KBM-7 (cell line): ENCODE data around the gene CUL7.
"Not testable (repeated sequence)": the region's sequence is repeated elsewhere in the genome, so short reads cannot be mapped to it uniquely, and the experiment has no call there.

ENCODE experiments used
- DNase-seq: peaks from one replicate; pipeline ENCODE4 v3.0.0-alpha.2; 2015
- in situ Hi-C: fragments of 300-500 bp; cut with MboI; formaldehyde crosslinking; loops from 2 replicates; pipeline ENCODE4 v1.14.3; 2020; ENCODE audit warnings: low sequenced_read_pairs, low pct_unique_long_range_greater_than_20kb, mixed read lengths

CUL7 gene

GRCh38 chr6:43052842-43053544 is 658 bp downstream of the CUL7 start:
- in situ Hi-C loops = no loop called here
- DNase-seq = no peak

GRCh38 chr6:43052225-43052841 is 1.3 kb downstream of the CUL7 start:
- in situ Hi-C loops = no loop called here
- DNase-seq = no peak

GRCh38 chr6:43050981-43051380 is 2.7 kb downstream of the CUL7 start:
- in situ Hi-C loops = no loop called here
- DNase-seq = no peak

DNA sequence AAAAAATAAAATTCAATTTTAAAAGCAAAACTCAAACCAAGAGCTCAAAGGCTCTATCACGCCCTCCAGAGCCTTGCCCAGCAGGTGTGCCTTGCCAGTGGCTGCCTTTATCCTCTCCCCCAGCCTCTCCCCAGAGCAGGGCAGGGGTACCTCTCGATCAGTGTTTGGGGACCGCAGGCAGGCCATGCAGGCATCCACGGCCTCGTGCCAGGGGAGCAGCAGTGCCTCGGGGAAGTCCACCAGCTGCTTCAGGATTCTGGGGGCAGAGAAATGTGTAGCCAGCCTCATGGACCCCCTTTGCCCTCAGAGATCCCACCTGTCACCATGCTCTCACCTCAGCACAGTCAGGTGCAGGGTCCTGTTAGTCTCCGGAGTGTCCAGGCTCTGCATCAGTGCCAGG is 5.7 kb downstream of the CUL7 start:
- in situ Hi-C loops = no loop called here
- no peak for DNase-seq

DNA sequence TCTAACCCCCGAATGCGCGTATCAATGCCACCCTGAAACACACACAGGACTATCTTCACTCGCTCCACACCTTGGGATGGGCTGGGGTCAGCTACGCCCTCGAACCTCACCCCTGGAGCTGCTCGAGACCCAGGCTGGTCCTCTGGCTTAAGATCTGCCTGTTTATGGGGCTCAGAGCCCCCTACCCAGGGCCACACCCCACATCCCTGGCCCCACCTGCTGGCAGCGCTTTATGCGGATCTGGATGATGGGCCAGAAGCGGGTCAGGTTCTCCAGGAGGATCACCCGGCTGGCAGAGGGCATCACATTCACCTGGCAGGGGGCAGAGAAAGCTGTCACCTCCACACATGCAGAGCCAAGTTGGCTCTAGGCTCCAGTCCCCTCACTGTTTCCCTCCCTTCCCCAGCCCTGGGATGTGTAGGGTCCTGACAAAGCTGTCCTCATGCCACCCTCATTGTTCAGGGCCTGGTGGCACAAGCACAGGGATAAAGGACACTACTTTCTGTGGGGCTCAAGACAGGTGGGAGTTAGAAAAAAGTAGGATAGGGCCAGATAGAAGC is 8.2 kb downstream of the CUL7 start:
- in situ Hi-C loops = no loop called here
- DNase-seq = no peak

DNA sequence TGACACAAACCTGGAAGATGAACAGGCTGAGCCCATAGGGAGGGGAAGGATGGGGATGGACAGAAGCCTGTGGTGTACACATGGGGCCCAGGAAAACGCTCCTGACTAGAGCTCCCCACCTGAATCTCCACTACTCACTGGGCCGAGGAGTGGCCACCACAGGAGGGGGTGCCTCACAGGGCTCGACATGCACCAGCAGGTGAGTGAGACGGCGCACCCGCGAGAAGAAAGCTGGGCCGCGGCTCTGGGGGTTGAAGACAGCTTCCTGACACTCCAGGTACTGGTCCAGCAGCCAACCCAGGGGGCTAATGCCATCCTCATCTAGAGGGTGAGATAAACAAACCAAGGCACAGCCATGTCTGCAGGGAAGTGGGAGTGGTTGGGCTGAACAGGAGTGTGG is 10.3 kb downstream of the CUL7 start:
- in situ Hi-C loops = no loop called here

DNA sequence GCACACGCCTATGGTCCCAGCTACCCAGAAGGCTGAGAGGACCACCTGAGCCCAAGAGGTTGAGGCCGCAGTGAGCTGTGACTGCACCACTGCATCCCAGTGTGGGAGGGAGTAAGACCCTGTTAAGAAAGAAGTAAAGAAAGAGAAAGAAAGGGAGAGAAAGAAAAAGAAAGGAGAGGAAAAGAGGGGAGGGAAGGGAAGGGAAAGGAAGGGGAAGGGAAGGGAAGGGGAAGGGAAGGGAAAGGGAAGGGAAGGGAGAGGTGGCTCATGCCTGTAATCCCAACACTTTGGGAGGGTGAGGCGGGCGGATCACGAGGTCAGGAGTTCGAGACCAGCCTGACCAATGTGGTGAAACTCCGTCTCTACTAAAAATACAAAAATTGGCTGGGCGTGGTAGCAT is 12.2 kb downstream of the CUL7 start:
- DNase-seq, in situ Hi-C loops: not testable (repeated sequence)

More for the DNA sequence above, 10.3 kb downstream of the CUL7 start:
- no peak for DNase-seq

- DNase-seq = no peak
- in situ Hi-C loops = no loop called here
These were observed 13.0 kb downstream of the CUL7 start for GRCh38 chr6:43040542-43041257.

DNA sequence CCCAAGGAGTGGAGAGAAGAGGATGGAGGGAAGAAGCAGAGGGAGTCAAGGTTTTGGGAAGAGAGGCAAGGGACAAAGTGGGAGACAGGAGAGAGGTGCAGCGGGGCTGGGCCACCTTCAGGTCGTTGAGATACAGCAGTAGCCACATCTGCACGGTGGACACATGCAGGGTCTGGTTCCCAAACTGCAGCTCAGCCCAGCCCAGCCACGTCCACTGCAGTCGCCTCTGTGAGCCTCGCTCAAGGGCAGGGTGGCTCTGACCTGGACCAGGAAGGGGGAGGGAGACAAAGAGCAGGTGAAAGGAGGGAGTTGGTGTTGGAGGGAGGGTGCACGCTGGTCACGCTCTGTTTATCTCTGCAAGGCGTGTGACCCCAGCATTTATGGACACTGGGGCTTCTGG is 14.9 kb downstream of the CUL7 start:
- in situ Hi-C loops = no loop called here
- DNase-seq = no peak

DNA sequence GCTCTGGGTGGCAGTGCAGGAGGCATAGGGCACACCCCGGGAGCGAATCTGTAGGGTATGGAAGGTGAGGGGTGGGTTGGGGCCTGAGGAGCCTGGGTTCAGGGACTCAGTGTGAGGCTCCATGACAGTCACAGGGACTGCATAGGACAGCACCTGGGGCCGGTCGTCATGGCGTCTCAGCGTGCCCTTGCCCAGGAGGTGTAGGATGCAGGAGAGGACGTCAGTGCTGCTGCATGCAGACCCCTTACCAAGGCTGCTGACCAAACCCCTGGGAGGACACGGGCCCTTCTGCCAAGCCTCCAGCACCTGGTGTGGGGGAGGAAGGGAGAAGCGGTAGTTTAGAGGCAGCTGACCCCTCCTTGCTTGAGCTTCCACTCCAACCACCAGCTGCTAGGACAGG is 15.9 kb downstream of the CUL7 start:
- in situ Hi-C loops = no loop called here
- no peak for DNase-seq

GRCh38 chr6:43037197-43037596 is 16.5 kb downstream of the CUL7 start:
- no peak for DNase-seq
- in situ Hi-C loops = no loop called here

- no peak for DNase-seq
- in situ Hi-C loops = no loop called here
These were observed 16.9 kb downstream of the CUL7 start for GRCh38 chr6:43036712-43037111.

- DNase-seq = no peak
- in situ Hi-C loops = no loop called here
These were observed 18.0 kb downstream of the CUL7 start for GRCh38 chr6:43035495-43036194.

DNA sequence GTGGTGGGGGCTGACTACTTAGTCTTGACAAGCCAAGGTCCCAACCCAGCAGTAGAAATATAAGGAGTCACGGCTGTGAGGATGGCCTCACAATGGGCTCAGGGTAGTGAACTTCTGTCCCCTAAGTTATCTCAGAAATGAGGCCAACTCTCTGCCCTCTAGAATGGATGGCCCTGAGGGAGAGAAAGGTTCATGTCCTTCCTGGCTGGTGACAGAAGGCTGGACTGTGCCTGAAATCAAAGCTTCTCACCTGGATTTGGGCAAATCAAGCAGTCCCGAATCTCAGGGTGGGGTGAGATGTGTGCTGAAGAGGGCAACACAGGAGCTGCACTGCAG is 19.5 kb downstream of the CUL7 start:
- no peak for DNase-seq
- in situ Hi-C loops = no loop called here

DNA sequence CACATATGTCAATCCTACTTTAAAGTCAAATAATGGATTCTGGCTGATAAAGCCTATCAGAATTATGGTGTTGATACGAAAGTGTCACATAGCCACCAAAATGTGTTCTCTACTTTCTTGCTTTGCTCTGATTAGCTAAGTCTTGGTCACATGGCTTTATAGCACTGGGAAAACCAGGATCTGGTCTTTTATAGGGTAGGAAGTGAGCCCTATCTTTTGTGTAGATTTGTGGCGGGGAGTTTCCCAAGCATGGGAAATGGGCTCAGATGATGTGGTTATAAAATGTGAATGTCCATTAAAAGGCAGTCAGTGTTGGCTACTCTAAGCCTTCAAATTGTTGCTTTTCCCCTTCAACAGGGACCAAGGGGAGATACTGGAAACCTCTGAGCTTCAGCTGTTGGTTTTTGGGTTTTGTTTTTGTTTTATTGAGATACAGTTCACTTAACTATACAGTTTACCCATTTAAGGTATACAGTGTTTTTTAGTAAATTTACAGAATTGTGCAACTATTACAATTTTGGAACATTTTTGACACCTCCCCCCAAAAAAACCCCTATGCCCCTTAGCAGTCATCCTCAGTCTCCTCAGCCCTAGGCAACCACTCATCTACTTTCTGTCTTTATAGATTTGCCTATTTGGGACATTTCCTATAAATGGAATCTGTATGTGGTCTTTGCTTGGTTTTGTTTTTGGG is 20.0 kb downstream of the CUL7 start:
- DNase-seq = no peak
- in situ Hi-C loops = no loop called here

DNA sequence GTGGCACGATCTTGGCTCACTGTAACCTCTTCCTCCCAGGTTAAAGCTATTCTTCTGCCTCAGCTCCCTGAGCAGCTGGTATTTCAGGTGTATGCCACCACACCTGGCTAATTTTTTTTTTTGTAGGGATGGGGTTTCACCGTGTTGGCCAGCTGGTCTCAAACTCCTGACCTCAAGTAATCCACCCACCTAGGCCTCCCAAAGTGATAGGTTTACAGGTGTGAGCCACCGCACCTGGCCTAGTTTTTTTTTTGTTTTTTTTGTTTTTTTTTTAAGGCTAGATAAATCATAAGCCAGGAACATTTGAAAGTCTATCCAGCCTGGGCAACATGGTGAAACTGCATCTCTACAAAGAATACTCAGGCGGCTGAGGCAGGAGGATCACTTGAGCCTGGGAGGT is 21.3 kb downstream of the CUL7 start:
- DNase-seq = no peak
- in situ Hi-C loops = no loop called here

DNA sequence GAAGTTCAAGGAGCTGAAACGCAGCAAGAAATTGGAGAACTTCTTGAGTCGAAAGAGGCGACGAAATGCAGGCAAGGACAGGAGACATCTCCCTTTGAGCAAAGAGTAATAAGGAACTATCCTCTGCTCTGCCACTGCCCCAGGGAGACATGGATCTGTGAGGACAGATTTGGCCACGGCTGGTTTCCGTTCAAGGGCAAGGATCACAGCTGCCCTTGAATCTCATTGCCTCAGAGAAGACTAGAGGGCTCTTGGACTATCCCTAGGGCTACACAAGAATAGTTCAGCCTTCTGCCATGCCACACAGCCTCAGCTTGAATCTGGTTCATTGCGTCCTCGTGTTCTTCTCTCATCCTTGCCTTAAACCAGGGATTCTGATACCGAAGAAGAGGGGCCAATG is 24.5 kb downstream of the CUL7 start:
- no peak for DNase-seq

GRCh38 chr6:43026365-43026764 is 27.3 kb downstream of the CUL7 start:
- in situ Hi-C loops = no loop called here
- DNase-seq = no peak

More for the DNA sequence above, 24.5 kb downstream of the CUL7 start:
- in situ Hi-C loops = no loop called here

- no peak for DNase-seq
- in situ Hi-C loops = no loop called here
These were observed 29.2 kb downstream of the CUL7 start for GRCh38 chr6:43024436-43024835.
